22Rv1 (cell line): ENCODE results near the gene MOSPD2.

Experiments
- ZFX ChIP-seq: fragments of 450-650 bp; IDR thresholded peaks from 2 replicates; pipeline ENCODE4 v1.6.1; 2017; ENCODE audit warnings: antibody characterized with exemption, borderline replicate concordance
- TF ChIP-seq, protein P1 (sequence below): fragments of 450-650 bp; IDR thresholded peaks from 2 replicates; pipeline ENCODE4 v1.5.1; 2017; ENCODE audit warnings: mild to moderate bottlenecking

DNA sequence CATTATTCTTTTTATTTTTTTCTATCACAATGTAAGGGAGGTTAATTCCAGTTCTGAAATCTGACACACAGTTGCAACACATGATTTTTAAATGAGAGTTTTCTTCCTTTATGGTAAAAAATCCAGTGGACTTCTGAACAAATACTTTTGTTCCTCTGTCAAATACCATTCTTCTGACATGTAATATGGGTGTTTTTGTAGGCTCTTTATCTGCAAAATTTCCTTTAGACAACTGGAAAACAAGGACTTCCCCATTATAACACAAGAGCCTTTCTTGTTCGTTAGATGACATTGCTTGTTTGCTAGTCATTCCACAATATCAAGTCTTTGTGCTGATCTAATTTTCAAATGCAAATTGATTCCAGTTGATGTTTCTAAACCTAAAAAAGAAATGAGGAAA, 8.0 kb upstream of the MOSPD2 start:
- TF ChIP-seq, protein P1, sequence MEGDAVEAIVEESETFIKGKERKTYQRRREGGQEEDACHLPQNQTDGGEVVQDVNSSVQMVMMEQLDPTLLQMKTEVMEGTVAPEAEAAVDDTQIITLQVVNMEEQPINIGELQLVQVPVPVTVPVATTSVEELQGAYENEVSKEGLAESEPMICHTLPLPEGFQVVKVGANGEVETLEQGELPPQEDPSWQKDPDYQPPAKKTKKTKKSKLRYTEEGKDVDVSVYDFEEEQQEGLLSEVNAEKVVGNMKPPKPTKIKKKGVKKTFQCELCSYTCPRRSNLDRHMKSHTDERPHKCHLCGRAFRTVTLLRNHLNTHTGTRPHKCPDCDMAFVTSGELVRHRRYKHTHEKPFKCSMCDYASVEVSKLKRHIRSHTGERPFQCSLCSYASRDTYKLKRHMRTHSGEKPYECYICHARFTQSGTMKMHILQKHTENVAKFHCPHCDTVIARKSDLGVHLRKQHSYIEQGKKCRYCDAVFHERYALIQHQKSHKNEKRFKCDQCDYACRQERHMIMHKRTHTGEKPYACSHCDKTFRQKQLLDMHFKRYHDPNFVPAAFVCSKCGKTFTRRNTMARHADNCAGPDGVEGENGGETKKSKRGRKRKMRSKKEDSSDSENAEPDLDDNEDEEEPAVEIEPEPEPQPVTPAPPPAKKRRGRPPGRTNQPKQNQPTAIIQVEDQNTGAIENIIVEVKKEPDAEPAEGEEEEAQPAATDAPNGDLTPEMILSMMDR: no peak
- TF ChIP-seq ZFX: no peak
